Retinal pigment epithelial cell (primary cell): ENCODE measurements around the gene CDS2.

Experiments
- DNase-seq: peaks from one replicate; pipeline ENCODE4 v3.0.0-alpha.2; 2010; ENCODE audit warnings: low read depth
- H3K4me3 ChIP-seq: 2 replicates; pipeline ENCODE4 v1.5.1; 2011; ENCODE audit warnings: mild to moderate bottlenecking, low read length, control low read depth, moderate library complexity
- TF ChIP-seq, protein P1 (sequence below): conservative IDR thresholded peaks from 2 replicates; pipeline ENCODE4 v1.5.1; 2011; ENCODE audit warnings: low read depth, low read length, control low read depth, inconsistent platforms

CDS2 gene

DNA sequence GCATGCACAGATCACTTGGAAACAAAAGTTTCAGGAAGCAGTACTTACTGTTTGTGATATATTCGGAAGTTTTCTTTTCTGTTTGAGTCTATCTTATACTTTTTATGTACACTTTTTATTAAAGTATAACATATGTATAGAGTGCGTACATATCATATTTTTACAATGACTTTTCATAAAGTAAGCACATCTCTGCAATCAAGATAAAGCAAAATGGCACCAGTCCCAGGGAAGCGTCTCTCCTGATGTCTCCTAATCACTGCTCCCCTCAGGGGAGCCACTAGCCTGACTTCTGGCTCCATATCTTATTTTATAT is 26.3 kb downstream of the CDS2 start:
- no peak overlapping the region for H3K4me3 ChIP-seq
- no peak for DNase-seq
- TF ChIP-seq, protein P1, sequence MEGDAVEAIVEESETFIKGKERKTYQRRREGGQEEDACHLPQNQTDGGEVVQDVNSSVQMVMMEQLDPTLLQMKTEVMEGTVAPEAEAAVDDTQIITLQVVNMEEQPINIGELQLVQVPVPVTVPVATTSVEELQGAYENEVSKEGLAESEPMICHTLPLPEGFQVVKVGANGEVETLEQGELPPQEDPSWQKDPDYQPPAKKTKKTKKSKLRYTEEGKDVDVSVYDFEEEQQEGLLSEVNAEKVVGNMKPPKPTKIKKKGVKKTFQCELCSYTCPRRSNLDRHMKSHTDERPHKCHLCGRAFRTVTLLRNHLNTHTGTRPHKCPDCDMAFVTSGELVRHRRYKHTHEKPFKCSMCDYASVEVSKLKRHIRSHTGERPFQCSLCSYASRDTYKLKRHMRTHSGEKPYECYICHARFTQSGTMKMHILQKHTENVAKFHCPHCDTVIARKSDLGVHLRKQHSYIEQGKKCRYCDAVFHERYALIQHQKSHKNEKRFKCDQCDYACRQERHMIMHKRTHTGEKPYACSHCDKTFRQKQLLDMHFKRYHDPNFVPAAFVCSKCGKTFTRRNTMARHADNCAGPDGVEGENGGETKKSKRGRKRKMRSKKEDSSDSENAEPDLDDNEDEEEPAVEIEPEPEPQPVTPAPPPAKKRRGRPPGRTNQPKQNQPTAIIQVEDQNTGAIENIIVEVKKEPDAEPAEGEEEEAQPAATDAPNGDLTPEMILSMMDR, result no peak

DNA sequence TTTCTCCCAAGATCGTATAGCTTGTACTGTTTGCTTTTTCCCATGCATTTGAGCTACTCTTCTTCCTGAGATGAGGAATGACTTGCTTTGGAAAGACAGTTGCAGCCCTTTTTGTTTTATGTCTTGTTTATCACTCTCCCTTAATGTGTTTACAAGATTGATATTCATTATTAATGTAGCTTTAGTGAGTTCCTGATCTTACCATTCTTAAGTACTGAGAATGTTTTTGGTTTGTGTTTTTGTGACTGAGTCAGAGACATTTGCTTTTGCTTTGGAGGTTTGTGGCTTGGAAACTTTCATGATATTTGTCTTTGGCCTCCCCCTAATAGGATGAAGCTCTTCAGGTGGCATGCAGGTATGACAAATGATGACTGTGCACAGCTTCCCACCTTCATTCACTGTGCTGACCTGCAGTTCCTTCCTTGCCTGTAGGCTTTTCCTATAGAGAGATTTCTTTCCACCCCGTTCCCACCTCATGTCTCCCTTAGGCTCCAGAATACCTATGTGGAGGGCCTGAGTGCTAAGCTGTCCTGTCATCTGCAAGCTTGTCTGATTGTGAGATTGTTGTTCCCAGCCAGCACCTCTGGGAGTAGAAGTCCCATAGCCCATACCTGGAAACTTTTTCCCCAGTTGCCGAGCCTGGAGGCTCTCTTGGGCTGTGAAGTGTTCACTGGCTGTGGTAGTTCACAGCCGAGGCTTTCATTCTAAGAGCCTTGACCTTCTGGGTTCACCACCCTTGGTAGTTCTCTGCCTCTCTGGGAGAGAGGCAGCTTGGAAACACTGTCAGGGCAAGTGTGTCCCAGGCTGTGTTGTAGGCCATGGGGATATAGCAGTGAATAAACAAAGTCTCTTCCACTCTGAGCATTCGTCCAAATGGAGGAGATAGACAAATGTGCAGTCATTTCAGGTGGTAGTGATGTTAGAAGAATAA is 27.1 kb downstream of the CDS2 start:
- no peak for DNase-seq
- H3K4me3 ChIP-seq, result no peak overlapping the region
- TF ChIP-seq, protein P1, result no peak

DNA sequence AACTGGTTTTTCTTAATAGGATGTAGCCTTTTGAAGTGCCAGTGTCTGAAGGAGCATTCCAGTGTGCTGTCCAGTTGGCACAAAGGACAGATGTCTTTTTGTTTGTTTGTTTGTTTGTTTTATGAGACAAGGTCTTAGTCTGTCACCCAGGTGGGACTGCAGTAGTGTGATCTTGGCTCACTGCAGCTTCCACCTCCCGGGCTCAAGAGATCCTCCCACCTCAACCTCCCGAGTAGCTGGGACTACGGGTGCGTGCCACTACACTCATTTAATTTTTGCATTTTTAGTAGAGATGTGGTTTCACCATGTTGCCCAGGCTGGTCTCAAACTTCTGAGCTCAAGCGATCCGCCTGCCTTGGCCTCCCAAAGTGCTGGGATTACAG is 27.7 kb downstream of the CDS2 start:
- DNase-seq, result no peak
- no peak overlapping the region for H3K4me3 ChIP-seq
- TF ChIP-seq, protein P1, result no peak

DNA sequence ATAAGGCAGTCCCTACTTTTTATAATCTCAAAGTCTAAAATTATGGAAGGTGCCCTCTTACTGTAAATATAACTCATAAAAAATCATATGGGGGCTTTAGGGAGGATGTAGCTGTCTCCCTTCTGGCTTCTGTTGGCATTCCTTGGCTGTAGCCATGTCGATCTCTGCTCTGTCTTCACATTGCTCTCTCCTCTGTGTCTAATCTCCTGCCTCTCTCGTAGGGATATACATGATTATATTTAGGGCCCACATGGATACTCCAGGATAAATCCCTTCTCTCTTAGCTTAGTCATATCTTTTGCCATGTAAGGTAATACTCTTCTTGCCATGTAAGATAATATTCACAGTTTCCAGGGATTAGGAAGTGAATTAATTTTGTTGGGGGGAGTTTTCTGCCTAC is 28.6 kb downstream of the CDS2 start:
- DNase-seq, result no peak
- TF ChIP-seq, protein P1, result no peak
- H3K4me3 ChIP-seq, result no peak overlapping the region

DNA sequence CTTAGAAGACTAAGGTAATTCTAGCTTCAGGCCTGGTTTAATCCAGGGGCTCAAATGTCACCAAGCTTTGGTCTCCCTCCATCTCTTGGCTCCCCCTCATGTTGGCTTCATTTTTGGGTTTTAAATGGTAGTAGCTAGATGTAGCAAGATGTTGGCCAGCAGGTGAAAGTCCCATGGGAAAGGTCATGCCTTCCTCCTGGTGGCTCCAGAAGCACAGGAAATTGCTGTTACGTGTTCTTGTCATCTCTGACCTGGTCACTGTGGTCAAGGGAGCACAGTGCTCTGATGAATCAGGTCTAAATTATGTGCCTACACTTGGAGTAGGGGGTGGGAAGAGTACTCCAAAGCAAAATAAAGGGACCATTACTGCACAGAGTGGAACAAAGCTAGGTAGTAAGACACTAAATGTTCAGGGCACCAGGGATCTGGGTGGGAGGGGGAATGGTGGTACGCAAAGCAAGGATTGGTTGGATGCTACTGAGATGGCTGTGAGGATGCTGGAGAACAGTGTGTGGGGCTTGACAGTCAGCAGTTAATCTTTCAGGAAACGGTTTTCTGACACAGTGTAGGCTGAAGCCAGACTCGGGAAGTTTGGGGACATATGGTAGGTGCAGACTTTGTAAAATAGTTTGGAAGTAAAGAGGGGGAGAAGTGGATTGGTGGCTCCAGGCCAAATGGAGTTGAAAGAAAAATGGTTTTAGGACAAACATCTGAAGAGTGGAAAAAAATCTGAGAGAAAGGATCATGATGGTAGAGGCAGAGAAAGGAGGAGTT is 30.1 kb downstream of the CDS2 start:
- DNase-seq, result no peak
- TF ChIP-seq, protein P1, result no peak
- no peak overlapping the region for H3K4me3 ChIP-seq

DNA sequence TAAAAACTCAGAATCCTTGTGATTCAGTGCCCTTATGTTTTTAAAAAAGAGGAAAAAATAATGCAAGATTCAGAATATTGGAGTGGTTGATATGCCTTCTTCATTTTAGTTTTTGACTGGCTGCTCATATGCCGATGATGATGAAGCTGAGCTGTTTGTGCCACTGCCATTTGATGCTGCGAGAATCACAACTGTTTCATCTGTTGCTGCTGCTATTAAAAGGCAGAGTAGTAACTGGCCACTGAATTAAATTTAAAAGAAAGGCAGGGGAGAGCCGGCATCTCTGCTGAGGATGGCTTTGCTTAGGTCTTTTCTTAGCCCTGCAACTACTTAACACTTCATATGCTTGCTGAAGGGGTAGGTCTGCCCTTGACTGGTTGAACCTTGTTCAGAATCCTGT is 33.1 kb downstream of the CDS2 start:
- no peak overlapping the region for H3K4me3 ChIP-seq
- TF ChIP-seq, protein P1, result no peak
- DNase-seq, result no peak
